H9 (cell line): ENCODE results near the gene TUBB1. TPM values are rescaled to one million over a fixed set of nuclear protein-coding genes. Genes with fewer than 3 reads are reported as not detected.

Source experiments
- DNase-seq: peaks from one replicate; pipeline ENCODE4 v3.0.0-alpha.2; 2017
- H2AFZ ChIP-seq: one replicate; pipeline ENCODE4 v1.6.1; 2013; ENCODE audit warnings: mild to moderate bottlenecking, low read length, control low read depth, moderate library complexity
- H2AK5ac ChIP-seq: 2 replicates; pipeline ENCODE4 v1.6.1; 2013; ENCODE audit warnings: low read length, control low read depth, mixed read lengths; ENCODE audit not compliant: insufficient read length
- H2BK120ac ChIP-seq: one replicate; pipeline ENCODE4 v1.6.1; 2013; ENCODE audit warnings: low read depth, mild to moderate bottlenecking, low read length, control low read depth, inconsistent platforms; ENCODE audit not compliant: poor library complexity, severe bottlenecking
- H2BK12ac ChIP-seq: 2 replicates; pipeline ENCODE4 v1.6.1; 2013; ENCODE audit warnings: low read length, control low read depth, mixed read lengths, low read depth; ENCODE audit not compliant: insufficient read length
- H2BK15ac ChIP-seq: 2 replicates; pipeline ENCODE4 v1.6.1; 2013; ENCODE audit warnings: low read depth, low read length, control low read depth
- H2BK20ac ChIP-seq: one replicate; pipeline ENCODE4 v1.6.1; 2013; ENCODE audit warnings: low read depth, mild to moderate bottlenecking, low read length, control low read depth, inconsistent platforms; ENCODE audit not compliant: poor library complexity, severe bottlenecking
- H2BK5ac ChIP-seq: 2 replicates; pipeline ENCODE4 v1.6.1; 2013; ENCODE audit warnings: low read length, control low read depth, mixed read lengths; ENCODE audit not compliant: insufficient read length
- H3K14ac ChIP-seq: 2 replicates; pipeline ENCODE4 v1.6.1; 2013; ENCODE audit warnings: low read length, control low read depth; ENCODE audit not compliant: insufficient read depth
- H3K18ac ChIP-seq: 2 replicates; pipeline ENCODE4 v1.6.1; 2013; ENCODE audit warnings: low read depth, mild to moderate bottlenecking, mixed read lengths, low read length, control low read depth; ENCODE audit not compliant: insufficient read length
- H3K23ac ChIP-seq: 2 replicates; pipeline ENCODE4 v1.6.1; 2013; ENCODE audit warnings: low read length, control low read depth, mixed read lengths, low read depth; ENCODE audit not compliant: insufficient read length
- H3K23me2 ChIP-seq: 2 replicates; pipeline ENCODE4 v1.6.1; 2013; ENCODE audit warnings: low read depth, mild to moderate bottlenecking, mixed read lengths, low read length, control low read depth; ENCODE audit not compliant: insufficient read length, poor library complexity, severe bottlenecking
- H3K27ac ChIP-seq: 2 replicates; pipeline ENCODE4 v1.5.1; 2013; ENCODE audit warnings: low read length, control low read depth, mixed read lengths, low read depth; ENCODE audit not compliant: insufficient read length
- H3K27me3 ChIP-seq: 2 replicates; pipeline ENCODE4 v1.6.1; 2013; ENCODE audit warnings: low read length, control low read depth, inconsistent platforms; ENCODE audit not compliant: insufficient read depth
- H3K4ac ChIP-seq: 2 replicates; pipeline ENCODE4 v1.6.1; 2013; ENCODE audit warnings: low read depth, mild to moderate bottlenecking, control low read depth, inconsistent platforms, low read length, moderate library complexity
- H3K4me1 ChIP-seq: 2 replicates; pipeline ENCODE4 v1.6.1; 2013; ENCODE audit warnings: low read length, control low read depth, inconsistent platforms; ENCODE audit not compliant: insufficient read depth
- H3K4me2 ChIP-seq: 2 replicates; pipeline ENCODE4 v1.6.1; 2013; ENCODE audit warnings: low read length, control low read depth, mixed read lengths; ENCODE audit not compliant: insufficient read length, insufficient read depth
- H3K56ac ChIP-seq: 2 replicates; pipeline ENCODE4 v1.6.1; 2013; ENCODE audit warnings: low read depth, mild to moderate bottlenecking, mixed read lengths, low read length, control low read depth; ENCODE audit not compliant: insufficient read length
- H3K79me1 ChIP-seq: 2 replicates; pipeline ENCODE4 v1.6.1; 2013; ENCODE audit warnings: low read depth, mild to moderate bottlenecking, moderate library complexity, low read length, control low read depth, inconsistent platforms; ENCODE audit not compliant: insufficient read depth, poor library complexity, severe bottlenecking
- H3K79me2 ChIP-seq: 2 replicates; pipeline ENCODE4 v1.6.1; 2013; ENCODE audit warnings: low read length, control low read depth, inconsistent platforms; ENCODE audit not compliant: insufficient read depth
- H3K9ac ChIP-seq: 2 replicates; pipeline ENCODE4 v1.6.1; 2013; ENCODE audit warnings: low read length, control low read depth, mixed read lengths; ENCODE audit not compliant: insufficient read length; ENCODE audit errors: extremely low read depth
- H3K9me3 ChIP-seq: one replicate; pipeline ENCODE4 v1.6.1; 2013; ENCODE audit warnings: low read depth, low read length, inconsistent platforms; ENCODE audit not compliant: control insufficient read depth
- H3T11ph ChIP-seq: one replicate; pipeline ENCODE4 v1.6.1; 2013; ENCODE audit warnings: mild to moderate bottlenecking, low read length, control low read depth, inconsistent platforms
- H4K20me1 ChIP-seq: one replicate; pipeline ENCODE4 v1.6.1; 2013; ENCODE audit not compliant: control insufficient read depth, insufficient read length, insufficient read depth
- H4K5ac ChIP-seq: 2 replicates; pipeline ENCODE4 v1.6.1; 2013; ENCODE audit warnings: low read depth, mild to moderate bottlenecking, mixed read lengths, low read length, control low read depth; ENCODE audit not compliant: insufficient read length
- H4K8ac ChIP-seq: replicated peaks from 2 replicates; pipeline ENCODE4 v1.6.1; 2013; ENCODE audit warnings: low read length, control low read depth, mixed read lengths, low read depth; ENCODE audit not compliant: insufficient read length
- H4K91ac ChIP-seq: 2 replicates; pipeline ENCODE4 v1.6.1; 2013; ENCODE audit warnings: low read depth, mild to moderate bottlenecking, moderate library complexity, mixed read lengths, low read length, control low read depth; ENCODE audit not compliant: insufficient read length
- H3K27ac Mint-ChIP-seq, 3 experiments: 2 replicates in 2 of 3; 3 replicates in 1 of 3; pipeline ENCODE4 v1.8.0; 2020 to 2021; ENCODE audit warnings: mixed read lengths in 3 of 3, mild to moderate bottlenecking in 1 of 3, moderate library complexity in 1 of 3
- H3K27me3 Mint-ChIP-seq: 2 replicates; pipeline ENCODE4 v1.8.0; 2021; ENCODE audit warnings: low read depth, mild to moderate bottlenecking, moderate library complexity, mixed read lengths
- H3K36me3 Mint-ChIP-seq, 3 experiments: 2 replicates in 2 of 3; 3 replicates in 1 of 3; pipeline ENCODE4 v1.8.0; 2020 to 2021; ENCODE audit warnings: low read depth in 3 of 3, mixed read lengths in 3 of 3; ENCODE audit not compliant: insufficient read depth in 1 of 3
- H3K4me1 Mint-ChIP-seq, 2 experiments: 2 replicates each; pipeline ENCODE4 v1.8.0; 2020; ENCODE audit warnings: mixed read lengths in 2 of 2
- H3K4me3 Mint-ChIP-seq, 2 experiments: 2 replicates in 1 of 2; 3 replicates in 1 of 2; pipeline ENCODE4 v1.8.0; 2020 to 2021; ENCODE audit warnings: mild to moderate bottlenecking in 2 of 2, mixed read lengths in 2 of 2, moderate library complexity in 1 of 2
- H3K9me3 Mint-ChIP-seq, 2 experiments: 2 replicates in 1 of 2; 3 replicates in 1 of 2; pipeline ENCODE4 v1.8.0; 2020; ENCODE audit warnings: mild to moderate bottlenecking in 2 of 2, mixed read lengths in 2 of 2, moderate library complexity in 1 of 2
- CTCF ChIP-seq: fragments of 200-600 bp; sonication (generic); conservative IDR thresholded peaks from 3 replicates; pipeline ENCODE4 v1.8.0; 2021; ENCODE audit warnings: antibody characterized with exemption, mild to moderate bottlenecking
- WGBS: extraction: QIAGEN DNeasy Blood & Tissue Kit; methylation state at CpG from one replicate; pipeline ENCODE4 v1.1.7; 2013; ENCODE audit warnings: missing lambda C conversion rate, low lambda C conversion rate, mixed read lengths; ENCODE audit not compliant: insufficient read length; ENCODE audit errors: extremely low coverage; 5-methylcytosine and 5-hydroxymethylcytosine counted together
- total RNA-seq: library from RNA; stranded (reverse); gene quantifications from 2 replicates; pipeline ENCODE4 v1.2.1, GENCODE V29; 2021

The TUBB1 gene
- total RNA-seq, 1 experiment from 2014 or later: not detected

GRCh38 chr20:59044295-59044694 lies 25.1 kb downstream of the TUBB1 start:
- H3K79me2 ChIP-seq: peaks cover 10% of the 10 kb centered on the region
- no peak overlapping the region for H3K4ac ChIP-seq
- H3K4me1 Mint-ChIP-seq: peaks cover 13 to 18% of the 10 kb centered on the region in 2 experiments
- no peak overlapping the region for H3K27ac ChIP-seq
- H3K27ac Mint-ChIP-seq: no peak overlapping the region
- no peaks in the 10 kb centered on the region for H3K27me3 ChIP-seq
- peaks cover 9 to 17% (median 13%) of the 10 kb centered on the region in 3 experiments; a peak in 6 of 7 replicates for H3K36me3 Mint-ChIP-seq
- H3K9ac ChIP-seq: no peak overlapping the region
- WGBS: no CpG with 5 or more reads among the region's 3 CpGs
- H3K4me2 ChIP-seq: no peak overlapping the region
- no peak overlapping the region for H4K91ac ChIP-seq
- H3T11ph ChIP-seq: no peak overlapping the region
- no peak overlapping the region for H2BK12ac ChIP-seq
- no peak for DNase-seq
- peaks cover 9% of the 10 kb centered on the region for H3K23me2 ChIP-seq
- H3K4me3 Mint-ChIP-seq: no peak overlapping the region
- no peak overlapping the region for H2AK5ac ChIP-seq
- H2BK5ac ChIP-seq: no peak overlapping the region
- no peaks in the 10 kb centered on the region for H3K9me3 ChIP-seq
- peaks cover 16% of the 10 kb centered on the region for H3K27me3 Mint-ChIP-seq
- no peak overlapping the region for H4K5ac ChIP-seq
- no peaks in the 10 kb centered on the region for H4K20me1 ChIP-seq
- no peak overlapping the region for H2BK120ac ChIP-seq
- no peak overlapping the region for H3K18ac ChIP-seq
- H3K56ac ChIP-seq: no peak overlapping the region
- H2BK20ac ChIP-seq: no peak overlapping the region
- H2AFZ ChIP-seq: no peak overlapping the region
- H3K4me1 ChIP-seq: no peaks in the 10 kb centered on the region
- H3K79me1 ChIP-seq: no peaks in the 10 kb centered on the region
- no peak overlapping the region for H4K8ac ChIP-seq
- no peak overlapping the region for H3K23ac ChIP-seq
- TF ChIP-seq CTCF: no peak
- no peaks in the 10 kb centered on the region; a peak in 1 of 5 replicates for H3K9me3 Mint-ChIP-seq
- H2BK15ac ChIP-seq: no peak overlapping the region
- no peak overlapping the region for H3K14ac ChIP-seq
